ENCODE measurements around the gene RNF183. TPM values are rescaled to one million over a fixed set of nuclear protein-coding genes. Genes with fewer than 3 reads are reported as not detected.

Gene RNF183
- total and polyA plus RNA-seq, 9 of the 15 experiments (the other 6 are each of a cell fraction or from before 2014, with no cell fraction given), result 0.04 to 2.0 (median 0.16) TPM; not detected in 5

GRCh38 chr9:113340011-113340699 is 37.0 kb upstream of the RNF183 start, which contains the start of gene WDR31 (continued):
- TF ChIP-seq HMGN3 (IDR thresholded peaks at IDR 0.05; ENCODE audit: borderline replicate concordance, extremely low read depth, insufficient read length, low read depth, low read length), result peak; percentile 90
- peak; percentile 65; the same call in 1 of the 2 replicates for TF ChIP-seq SREBF2 (CRISPR knock-in tag; IDR thresholded peaks at IDR 0.05)
- TF ChIP-seq ESRRA (IDR thresholded peaks at IDR 0.05; ENCODE audit: borderline replicate concordance, low read depth), result peak; percentile 70; the same call in 1 of the 2 replicates
- TF ChIP-seq, protein P1, sequence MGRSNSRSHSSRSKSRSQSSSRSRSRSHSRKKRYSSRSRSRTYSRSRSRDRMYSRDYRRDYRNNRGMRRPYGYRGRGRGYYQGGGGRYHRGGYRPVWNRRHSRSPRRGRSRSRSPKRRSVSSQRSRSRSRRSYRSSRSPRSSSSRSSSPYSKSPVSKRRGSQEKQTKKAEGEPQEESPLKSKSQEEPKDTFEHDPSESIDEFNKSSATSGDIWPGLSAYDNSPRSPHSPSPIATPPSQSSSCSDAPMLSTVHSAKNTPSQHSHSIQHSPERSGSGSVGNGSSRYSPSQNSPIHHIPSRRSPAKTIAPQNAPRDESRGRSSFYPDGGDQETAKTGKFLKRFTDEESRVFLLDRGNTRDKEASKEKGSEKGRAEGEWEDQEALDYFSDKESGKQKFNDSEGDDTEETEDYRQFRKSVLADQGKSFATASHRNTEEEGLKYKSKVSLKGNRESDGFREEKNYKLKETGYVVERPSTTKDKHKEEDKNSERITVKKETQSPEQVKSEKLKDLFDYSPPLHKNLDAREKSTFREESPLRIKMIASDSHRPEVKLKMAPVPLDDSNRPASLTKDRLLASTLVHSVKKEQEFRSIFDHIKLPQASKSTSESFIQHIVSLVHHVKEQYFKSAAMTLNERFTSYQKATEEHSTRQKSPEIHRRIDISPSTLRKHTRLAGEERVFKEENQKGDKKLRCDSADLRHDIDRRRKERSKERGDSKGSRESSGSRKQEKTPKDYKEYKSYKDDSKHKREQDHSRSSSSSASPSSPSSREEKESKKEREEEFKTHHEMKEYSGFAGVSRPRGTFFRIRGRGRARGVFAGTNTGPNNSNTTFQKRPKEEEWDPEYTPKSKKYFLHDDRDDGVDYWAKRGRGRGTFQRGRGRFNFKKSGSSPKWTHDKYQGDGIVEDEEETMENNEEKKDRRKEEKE (IDR thresholded peaks at IDR 0.05; ENCODE audit: borderline replicate concordance in 1 of 2, control insufficient read depth in 1 of 2, low read depth in 2 of 2, low read length in 1 of 2), result peak in 1 of 2 experiments; percentile 95; a peak in 2 of 4 replicates
- TF ChIP-seq, protein P2, sequence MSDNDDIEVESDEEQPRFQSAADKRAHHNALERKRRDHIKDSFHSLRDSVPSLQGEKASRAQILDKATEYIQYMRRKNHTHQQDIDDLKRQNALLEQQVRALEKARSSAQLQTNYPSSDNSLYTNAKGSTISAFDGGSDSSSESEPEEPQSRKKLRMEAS (CRISPR knock-in tag; IDR thresholded peaks at IDR 0.05), result no peak
- TF ChIP-seq ZBTB7A (IDR thresholded peaks at IDR 0.05; ENCODE audit: borderline replicate concordance, control insufficient read depth, low read depth, low read length), result peak; percentile 80; the same call in 1 of the 2 replicates
- TF ChIP-seq RBM25 (IDR thresholded peaks at IDR 0.05; ENCODE audit: low read depth, low read length, severe bottlenecking), result no peak
- no peak for TF ChIP-seq ZBTB5 (IDR thresholded peaks at IDR 0.05)
- TF ChIP-seq, protein P3, sequence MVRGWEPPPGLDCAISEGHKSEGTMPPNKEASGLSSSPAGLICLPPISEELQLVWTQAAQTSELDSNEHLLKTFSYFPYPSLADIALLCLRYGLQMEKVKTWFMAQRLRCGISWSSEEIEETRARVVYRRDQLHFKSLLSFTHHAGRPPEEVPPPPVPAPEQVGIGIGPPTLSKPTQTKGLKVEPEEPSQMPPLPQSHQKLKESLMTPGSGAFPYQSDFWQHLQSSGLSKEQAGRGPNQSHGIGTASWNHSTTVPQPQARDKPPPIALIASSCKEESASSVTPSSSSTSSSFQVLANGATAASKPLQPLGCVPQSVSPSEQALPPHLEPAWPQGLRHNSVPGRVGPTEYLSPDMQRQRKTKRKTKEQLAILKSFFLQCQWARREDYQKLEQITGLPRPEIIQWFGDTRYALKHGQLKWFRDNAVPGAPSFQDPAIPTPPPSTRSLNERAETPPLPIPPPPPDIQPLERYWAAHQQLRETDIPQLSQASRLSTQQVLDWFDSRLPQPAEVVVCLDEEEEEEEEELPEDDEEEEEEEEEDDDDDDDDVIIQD (CRISPR knock-in tag; IDR thresholded peaks at IDR 0.05), result no peak
- TF ChIP-seq CEBPB (tag; IDR thresholded peaks at IDR 0.05), result no peak
- no peak for TF ChIP-seq CBX8 (IDR thresholded peaks at IDR 0.05; ENCODE audit: borderline replicate concordance, extremely low read depth, low read depth, low read length, poor library complexity, severe bottlenecking)
- TF ChIP-seq POLR2A (conservative IDR thresholded peaks at IDR 0.05), result peak; percentile 82
- TF ChIP-seq CXXC5 (CRISPR knock-in tag; IDR thresholded peaks at IDR 0.05), result peak; percentile 94
- no peak for TF ChIP-seq HMG20A (CRISPR knock-in tag; conservative IDR thresholded peaks at IDR 0.05)
- peak; percentile 81; the same call in 1 of the 2 replicates for TF ChIP-seq ZKSCAN1 (IDR thresholded peaks at IDR 0.05; ENCODE audit: low read depth, low read length)
- TF ChIP-seq RBFOX2 (IDR thresholded peaks at IDR 0.05; ENCODE audit: low read depth, low read length), result peak; percentile 87
